GM04503 (cell line): ENCODE measurements around the gene STAM.

Source experiments
- DNase-seq: peaks from one replicate; pipeline ENCODE4 v3.0.0-alpha.2; 2012; ENCODE audit warnings: low read depth

Gene STAM

GRCh38 chr10:17730667-17731066, 86.7 kb downstream of the STAM start:
- no peak for DNase-seq

GRCh38 chr10:17731331-17732020, 87.5 kb downstream of the STAM start:
- no peak for DNase-seq

GRCh38 chr10:17733620-17734019, 89.7 kb downstream of the STAM start:
- no peak for DNase-seq

DNA sequence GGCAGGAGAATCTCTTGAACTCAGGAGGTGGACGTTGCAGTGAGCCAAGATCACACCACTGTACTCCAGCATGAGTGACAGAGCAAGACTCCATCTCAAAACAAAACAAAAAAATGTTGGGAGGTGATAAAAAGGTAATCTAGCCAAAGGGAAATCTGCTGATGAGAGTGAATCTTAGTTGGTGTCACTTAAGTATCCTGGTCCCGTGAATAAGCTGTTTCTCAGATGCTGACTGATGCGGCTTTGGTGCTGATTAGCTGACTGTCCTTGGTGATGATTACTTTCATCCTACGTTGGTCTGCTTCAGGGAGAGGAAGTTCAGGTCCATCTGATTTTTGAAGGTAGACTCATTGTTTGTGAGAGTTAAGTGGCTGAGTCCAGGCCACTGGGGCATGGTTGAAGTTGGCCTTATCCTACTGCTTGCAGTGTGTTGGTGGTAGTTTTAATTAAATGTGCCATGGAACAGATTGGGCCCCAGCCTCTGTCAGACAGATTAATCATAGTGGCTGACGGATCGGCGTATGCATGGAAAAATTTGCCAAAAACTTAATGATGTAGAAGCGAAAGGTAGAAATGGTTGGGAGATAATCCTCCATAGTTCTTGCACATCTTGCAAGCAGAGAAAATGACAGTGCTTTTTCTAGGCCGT, 90.6 kb downstream of the STAM start:
- no peak for DNase-seq

GRCh38 chr10:17735166-17735941, 91.4 kb downstream of the STAM start:
- DNase-seq = no peak

- no peak for DNase-seq
These were observed 92.3 kb downstream of the STAM start for GRCh38 chr10:17736223-17736622.

- DNase-seq = no peak
These were observed 93.3 kb downstream of the STAM start for GRCh38 chr10:17737027-17737965.

GRCh38 chr10:17740668-17741067, 96.7 kb downstream of the STAM start:
- no peak for DNase-seq

- DNase-seq = no peak
These were observed 99.0 kb downstream of the STAM start for GRCh38 chr10:17742918-17743317.

- DNase-seq = no peak
These were observed 99.5 kb downstream of the STAM start for GRCh38 chr10:17743437-17743836.

- DNase-seq = no peak
These were observed 100.5 kb downstream of the STAM start for GRCh38 chr10:17744341-17744861.

- DNase-seq = no peak
These were observed 104.1 kb downstream of the STAM start for GRCh38 chr10:17747883-17748550.

- no peak for DNase-seq
These were observed 105.9 kb downstream of the STAM start for GRCh38 chr10:17749890-17750289.

- no peak for DNase-seq
These were observed 108.0 kb downstream of the STAM start, which contains the start of gene TMEM236 for GRCh38 chr10:17751781-17752445. TMEM236 (plus strand) TSS chr10:17752201; CDS start chr10:17752296, 95 bp downstream.

DNA sequence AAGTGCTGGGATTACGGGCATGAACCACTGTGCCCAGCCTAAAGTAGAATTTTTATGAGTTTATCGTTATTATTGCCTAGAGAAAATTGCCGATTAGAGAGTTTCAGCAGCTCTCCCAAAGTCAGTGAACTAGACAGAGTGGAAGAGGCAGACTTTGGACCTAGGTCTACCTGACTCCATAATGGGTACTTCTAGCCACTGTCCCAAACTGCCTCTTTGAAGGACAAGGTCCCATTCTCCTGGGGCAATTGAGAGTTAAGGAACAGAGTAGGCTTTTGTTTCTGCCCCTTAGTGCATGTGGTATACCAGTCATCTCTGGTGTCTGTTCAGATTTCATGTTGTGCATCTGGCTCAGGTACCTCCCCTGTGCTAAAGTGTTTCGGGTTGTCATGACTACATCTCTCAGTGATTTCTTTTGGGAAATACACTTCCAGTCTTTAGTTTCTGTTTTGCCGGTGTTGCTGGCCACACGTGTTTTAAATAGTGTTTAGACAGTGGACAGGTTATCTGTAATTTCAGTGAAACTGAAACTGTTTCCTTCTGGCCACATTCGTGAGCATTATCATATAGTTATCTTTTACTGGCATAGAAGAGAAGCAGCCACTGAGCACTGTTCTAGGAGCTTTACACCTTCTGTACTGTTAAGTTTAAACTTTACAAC, 112.7 kb downstream of the STAM start:
- no peak for DNase-seq

DNA sequence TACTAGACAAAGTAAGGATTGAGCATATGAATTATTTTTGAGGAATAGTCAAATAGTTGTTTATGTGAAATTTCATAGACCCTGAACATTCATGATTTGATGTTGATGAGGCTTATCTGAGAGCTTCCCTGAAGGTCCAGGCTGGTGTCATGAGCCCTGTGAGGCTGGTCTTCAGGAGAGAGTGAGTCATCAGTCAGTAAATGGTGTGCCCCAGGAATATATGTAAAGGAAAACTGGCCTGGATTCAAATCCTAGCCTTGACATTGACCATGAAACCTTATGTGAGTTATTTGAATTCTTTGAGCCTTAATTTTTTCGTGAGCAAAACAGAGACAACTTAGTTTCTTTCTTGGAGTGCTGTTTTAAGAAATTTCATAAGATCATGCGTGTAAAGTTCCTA, 114.2 kb downstream of the STAM start:
- DNase-seq = no peak

DNA sequence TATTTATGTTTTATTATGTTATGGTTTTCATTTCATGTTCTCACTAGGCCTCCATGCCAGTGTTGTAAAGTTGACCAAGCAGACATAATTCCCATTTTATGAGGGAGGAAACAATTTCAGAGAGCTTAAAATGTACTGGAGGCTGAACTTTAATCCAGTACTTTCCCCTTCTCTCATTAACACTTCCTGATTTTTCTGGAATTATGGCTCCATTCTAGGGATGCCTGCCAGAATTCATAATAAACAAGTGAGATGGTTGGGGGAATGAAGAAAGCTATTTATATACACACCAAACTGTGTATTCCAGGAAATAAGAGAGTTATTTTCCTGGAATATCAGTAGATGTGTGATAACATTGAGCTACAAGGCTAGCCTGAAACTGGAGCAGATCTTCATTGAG, 114.9 kb downstream of the STAM start:
- no peak for DNase-seq

- DNase-seq = no peak
These were observed 120.2 kb downstream of the STAM start for GRCh38 chr10:17764142-17764541.

GRCh38 chr10:17765602-17766001, 121.7 kb downstream of the STAM start:
- no peak for DNase-seq
